NCI-H1694 treated with DMSO at 0.1 percent for 48 hours (cell line): ENCODE results near the gene GABRR2.
A peak's percentile ranks its signal among the peaks of the same experiment; 100 is the strongest.

ENCODE experiments used
- DNase-seq: peaks from one replicate; lab custom pipeline; 2025; lab: John Stamatoyannopoulos, UW

Gene GABRR2

DNA sequence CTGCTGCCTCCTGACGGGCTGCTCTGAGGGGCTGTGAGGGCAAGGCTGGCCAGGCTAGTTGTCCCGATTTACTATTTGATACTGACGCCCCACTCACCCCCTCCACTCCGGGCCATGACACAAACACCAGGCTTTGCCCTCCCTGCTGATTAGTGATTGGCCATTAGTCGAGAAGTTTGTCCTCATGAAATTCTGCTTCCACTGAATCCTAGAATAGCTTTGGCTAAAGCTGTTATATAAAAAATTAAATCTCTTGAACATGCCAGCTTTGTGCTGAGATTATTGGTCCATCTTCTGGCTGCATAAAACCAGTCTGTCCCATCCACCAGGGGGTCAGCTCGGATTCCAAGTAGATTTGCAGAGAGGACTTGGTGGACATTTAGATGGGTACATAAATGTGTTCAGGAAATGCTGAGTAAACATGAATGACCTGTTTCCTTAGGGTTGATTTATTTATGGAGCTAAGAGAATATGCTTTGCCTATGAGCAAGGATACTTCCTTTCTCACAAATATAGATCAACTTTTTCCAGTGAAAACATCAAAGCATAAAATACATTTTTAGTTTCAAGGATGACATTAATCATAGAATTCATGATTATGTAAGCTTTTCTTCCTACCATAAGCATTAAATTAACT lies at the start of gene GABRR2:
GABRR2 (minus strand) TSS at position 51 of the 637 bp plus-strand sequence. CDS start 134 bp downstream, outside the sequence.
- no peak for DNase-seq

DNA sequence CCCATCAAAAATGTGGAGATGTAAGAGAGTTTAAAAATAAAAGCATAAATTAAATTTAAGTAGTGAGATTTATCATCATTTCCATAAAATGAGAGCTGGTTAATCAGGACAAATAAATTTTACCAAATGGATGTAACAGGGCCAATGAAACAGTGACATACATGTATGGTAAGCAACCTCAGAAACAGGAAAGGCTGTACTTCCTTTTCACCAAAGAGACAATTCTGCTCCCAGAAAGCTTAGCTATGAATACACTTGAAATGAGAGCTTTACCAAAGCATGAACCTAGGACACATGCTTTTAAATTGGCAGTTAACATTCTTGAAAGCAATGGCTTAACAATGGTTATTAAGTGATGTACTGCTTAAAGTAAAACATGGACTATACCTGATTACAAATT lies 49.5 kb upstream of the GABRR2 start:
- DNase-seq = no peak

DNA sequence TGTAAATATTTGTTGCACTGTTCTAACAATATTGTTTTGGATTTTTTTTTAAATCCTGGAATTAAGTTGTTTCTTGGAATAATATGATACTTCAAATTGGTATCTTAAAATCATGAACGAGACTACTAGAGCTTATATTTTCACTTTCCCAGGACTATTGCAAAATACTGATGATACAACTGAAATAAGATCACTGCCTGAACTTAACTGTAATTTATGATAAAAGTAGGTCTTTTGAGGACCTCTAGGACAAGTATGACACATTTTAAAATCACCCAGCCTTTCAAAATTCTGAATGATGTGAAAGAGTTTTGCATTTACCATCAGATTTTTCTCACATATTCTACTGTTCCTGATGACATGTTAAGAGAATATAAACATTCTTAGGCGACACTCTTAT lies 46.1 kb upstream of the GABRR2 start:
- no peak for DNase-seq

DNA sequence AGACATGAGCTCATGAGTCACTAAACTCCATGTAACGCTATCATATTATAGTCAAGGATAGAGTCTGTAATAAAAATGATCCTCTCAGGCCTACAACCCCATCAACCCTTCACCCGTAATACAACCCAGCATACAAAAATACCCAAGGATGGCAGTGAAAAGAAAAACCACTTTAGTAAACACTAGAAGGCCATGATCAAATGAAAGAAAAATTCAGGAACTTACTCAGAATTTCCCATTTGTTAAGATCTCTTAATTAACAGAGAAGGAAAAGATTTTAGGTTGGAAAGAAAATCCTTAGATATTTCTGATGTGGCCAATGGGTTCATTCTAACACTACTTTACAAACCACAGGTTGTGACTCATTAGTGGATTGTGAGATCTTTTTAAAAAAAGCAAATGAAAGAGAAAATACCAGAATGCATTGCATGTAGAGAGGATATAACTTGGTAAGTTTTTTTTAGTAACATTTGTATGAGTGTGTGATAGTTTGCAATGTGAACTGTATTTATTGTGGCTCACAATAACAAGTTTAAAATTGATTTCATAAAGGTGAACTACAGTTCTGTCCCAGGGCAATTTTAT lies 45.4 kb upstream of the GABRR2 start:
- DNase-seq = no peak

DNA sequence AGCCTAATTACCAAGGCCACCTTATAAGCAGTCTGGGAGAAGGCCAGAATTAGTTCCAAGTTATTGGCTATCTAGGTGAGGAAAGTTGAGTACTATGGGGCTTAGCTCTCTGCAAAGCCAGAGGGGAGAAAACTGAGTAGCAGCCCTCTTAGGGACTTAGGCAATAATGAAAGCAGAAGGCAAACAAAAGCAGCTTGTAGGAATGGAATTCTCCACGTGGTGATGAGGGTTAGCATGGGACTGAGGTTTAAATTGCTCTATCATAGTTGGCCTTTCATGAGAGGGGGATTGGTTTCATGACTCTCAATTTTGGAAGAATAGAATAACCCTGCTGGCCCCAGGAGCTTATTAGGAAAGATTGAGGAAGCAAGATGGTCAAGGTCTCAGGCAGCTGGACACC lies 44.5 kb upstream of the GABRR2 start:
- no peak for DNase-seq

DNA sequence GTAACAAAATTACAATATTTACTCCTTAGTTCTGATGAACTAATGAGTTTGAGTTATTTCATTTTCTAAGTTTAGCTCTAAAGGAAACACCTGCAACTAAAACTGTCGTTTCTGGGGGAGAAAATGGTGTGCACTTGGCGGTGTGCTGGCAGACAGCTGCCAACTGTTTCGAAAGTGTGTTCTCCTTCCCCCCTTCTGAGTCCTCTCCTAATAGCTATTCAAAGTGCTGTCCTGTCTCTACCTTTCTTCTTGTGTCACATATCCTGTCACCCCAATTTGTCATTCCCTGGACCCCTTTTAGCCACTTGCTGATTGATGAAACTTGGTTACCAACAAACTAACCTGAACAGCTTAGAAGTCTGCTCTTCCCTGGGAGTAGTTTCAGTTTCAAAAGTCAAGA lies 42.3 kb upstream of the GABRR2 start:
- DNase-seq = no peak

DNA sequence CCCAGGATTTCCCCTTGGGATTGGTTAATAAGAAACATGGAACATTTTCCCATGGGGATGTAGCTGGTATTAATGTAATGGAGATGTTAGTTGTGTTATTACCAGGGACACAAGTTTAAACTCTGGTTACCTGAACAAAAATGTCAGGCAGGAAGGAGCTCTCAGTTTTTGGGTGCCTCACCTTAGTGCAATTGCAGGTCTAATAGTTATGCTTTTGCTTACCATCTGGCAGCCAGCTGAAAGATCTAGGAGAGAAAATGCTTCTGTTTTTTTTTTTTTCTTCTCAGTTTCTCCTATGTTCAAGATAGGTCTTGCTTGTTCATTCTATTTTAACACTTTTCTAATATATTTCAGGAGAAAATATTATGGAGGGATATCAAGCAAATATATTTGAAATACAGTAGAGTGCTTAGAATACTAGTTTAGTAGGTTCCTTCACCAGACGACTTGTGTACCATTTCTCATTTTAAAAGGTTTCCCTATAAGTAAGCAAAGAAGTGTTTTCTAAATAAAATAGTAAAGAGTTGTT lies 41.6 kb upstream of the GABRR2 start:
- no peak for DNase-seq

DNA sequence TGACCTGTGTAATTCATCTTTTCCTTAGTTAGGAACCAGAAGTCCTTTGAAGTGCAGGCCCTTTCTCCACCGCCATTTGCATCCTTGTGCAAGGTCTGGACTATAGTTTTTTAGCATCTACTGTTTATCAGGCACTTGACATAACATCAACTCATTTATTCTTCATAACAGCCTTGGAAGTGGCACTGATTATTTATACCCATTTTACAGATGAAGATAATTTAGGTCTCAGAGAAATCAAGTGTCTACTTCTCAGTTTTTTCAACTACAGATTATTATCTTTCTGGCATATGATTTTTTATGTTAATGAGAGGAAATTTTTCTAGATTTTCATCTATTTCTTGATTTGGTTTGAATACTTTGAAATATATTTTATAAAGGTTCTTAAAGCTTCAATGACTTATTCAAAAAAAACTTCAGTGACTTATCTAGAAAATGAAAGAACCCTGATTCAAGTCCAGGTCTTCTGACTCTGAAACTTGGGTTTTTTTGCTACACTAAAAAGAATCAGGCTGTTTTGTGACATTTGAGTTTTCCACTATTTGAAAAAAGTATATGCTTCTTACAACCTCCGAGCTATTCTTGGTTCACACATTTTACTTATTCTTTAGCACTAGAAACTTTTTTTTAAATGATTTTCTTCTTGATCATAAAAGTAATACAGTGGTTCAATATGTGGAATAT lies 40.6 kb upstream of the GABRR2 start:
- no peak for DNase-seq

DNA sequence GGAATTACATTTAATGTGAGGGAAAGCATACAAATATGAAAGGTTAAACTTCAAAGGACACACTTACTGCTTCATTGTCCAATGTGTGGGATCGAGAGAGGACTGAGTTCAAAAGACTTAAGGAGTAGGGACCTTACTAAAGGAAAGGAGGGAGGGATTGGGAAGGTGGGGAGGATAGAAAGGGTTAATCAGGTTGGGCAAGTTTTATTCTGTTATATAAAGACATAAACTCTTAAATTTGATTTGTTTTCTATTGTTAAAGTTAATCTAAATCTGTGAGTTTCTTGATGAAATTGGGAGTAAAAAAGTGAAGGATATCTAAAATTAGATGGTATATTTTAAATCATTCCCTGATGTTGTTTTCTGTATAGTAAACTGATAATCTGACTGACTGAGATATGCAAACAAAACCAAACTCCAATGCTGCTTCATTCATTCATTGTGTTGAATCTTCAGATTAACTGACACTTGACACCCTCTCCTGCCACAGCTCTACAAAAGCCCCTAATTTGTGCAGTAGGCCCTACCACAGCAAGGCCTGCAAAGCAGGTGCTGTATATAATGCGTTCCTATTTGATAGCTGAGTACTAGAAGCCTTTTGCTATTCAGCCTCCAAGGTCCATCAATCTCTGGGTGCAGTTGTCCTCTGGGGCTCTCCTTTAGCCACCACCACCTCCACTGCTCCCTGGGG lies 38.7 kb upstream of the GABRR2 start:
- DNase-seq = no peak

DNA sequence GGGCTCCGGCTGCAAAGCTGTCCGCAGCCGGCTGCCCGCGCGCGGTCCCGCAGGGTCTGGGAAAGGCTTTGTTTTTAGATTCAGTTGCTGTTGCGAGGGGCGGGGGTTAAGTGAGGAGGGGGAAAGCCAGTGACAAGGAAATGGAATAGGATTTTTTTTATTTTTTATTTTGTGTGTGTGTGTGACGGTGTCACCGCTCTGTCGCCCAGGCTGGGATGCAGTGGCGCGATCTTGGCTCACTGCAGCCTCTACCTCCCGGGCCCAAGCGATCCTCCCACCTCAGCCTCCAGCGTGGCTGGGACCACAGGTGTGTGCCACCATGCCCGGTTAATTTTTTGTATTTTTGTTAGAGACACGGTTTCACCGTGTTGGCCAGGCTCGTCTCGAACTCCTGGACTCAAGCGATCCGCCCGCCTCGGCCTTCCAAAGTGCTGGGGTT lies 38.0 kb upstream of the GABRR2 start:
- DNase-seq = no peak

DNA sequence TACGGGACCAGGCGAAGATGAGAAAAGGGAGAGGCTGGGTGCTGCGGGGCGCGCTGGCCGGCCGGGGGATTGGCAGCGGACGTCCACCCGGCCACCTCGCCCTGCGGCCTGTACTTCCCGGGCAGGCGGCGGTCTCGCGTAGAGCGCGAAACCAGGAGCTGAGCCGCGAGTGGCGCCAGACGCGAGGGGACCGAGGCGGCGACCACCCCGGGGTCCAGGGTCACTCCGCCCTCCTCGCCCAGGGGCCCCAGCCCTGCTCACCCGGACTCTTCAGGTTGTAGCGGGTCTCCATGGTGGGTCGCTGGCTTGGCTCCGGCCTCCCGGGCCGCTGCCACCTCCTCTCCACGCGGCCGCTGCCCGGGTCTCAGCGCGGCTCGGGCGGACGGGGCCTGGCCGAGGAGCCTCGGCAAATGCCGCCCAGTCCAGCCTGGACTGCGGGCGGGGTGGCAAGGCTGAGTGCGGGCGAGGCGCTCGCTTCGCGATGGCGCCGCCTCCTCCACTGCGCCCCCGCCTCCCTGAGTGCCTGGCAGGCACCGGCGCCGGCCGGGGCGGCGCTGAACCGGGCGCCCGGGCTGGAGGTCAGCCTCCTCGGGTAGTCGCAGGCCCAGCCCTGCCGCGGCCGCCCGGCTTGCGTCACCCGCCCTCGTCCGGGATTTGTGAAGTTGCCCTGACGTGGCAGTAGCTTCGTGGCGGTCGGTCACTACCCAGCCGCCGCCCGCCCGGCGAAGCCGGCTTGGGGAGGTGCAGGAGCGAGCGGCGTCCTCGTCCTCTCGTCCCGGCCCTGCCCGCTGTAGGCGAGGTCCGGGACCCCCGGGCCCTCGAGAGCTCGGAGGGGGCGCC lies 37.4 kb upstream of the GABRR2 start, which contains the start of gene UBE2J1:
UBE2J1 (minus strand) TSS at position 445 of the 840 bp plus-strand sequence; CDS start at position 292, 153 bp downstream.
- peak; percentile 32 for DNase-seq

DNA sequence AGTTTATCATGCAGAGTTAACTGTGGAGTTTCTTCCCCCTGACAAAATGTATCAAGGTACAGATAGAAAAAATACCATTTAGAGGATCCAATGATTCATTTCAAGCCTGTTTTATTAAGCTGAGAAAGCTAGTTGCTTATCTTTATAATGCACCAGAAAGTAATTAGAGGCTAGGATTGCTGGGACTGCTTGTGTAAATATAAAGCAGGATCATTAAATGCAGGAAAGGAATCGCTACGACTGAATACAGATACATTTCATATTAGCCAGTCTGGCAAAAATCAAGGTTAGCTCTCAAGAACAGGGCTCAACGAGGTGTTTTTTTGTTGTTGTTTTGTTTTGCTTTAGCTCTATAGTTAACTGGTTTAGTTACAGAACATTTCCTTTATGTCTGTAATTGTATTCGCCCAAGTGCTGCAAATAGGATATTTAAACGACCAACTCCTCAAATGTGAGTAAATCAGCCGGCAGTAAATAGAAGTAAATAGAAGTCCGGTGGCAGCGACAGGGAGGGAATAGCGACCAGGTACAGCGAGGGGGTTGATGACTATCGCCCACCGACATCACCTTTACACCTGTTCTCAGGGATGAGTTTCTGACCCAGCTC lies 36.7 kb upstream of the GABRR2 start:
- no peak for DNase-seq

DNA sequence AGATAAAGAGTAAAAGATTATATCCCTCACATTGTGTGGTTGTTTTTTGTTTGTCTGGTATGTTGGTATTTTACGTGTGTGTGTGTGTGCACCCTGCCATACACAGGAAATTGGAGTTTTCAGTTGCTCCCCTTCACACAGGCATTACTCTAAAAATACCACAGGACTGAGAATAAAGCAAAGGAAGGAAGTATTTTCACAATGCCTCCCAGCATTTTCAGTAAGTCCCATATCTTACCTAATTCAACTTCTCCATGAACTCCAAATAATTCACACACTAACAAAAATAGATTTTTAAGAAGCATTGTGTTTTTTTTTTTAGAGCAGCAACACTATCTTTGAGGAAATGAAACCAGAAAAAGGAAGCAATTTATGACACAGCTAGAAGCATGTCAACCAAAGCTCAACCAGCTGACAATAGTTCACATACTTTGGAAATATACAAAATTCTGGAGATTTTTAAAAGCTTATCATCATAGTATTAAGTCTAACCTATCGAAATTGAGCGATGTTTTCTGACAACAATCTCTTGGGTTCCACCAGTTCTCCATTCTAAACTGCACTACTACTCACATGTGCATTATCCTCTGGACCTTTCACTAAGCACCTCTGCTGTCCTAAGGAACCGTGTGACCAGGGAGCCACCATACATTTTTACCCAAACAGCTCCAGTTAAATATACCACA lies 35.3 kb upstream of the GABRR2 start:
- no peak for DNase-seq

DNA sequence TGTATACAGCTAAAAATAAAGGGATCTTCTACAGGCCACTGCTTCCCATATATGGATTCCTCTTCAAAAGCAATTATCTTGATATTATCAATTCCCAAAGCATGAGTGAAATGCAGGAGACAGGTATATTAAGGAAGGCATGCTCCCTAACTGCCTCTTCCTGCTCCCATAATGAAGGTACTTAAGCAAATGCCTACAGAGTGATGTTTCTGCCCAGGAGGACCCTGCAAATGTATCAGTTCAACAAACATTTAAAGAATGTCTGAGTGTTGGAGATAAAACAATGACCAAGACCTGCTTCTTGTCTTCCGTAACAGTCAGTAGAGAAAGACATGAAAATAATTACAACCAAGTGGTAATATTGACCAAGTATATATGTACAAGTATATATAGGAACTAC lies 33.3 kb upstream of the GABRR2 start:
- no peak for DNase-seq

DNA sequence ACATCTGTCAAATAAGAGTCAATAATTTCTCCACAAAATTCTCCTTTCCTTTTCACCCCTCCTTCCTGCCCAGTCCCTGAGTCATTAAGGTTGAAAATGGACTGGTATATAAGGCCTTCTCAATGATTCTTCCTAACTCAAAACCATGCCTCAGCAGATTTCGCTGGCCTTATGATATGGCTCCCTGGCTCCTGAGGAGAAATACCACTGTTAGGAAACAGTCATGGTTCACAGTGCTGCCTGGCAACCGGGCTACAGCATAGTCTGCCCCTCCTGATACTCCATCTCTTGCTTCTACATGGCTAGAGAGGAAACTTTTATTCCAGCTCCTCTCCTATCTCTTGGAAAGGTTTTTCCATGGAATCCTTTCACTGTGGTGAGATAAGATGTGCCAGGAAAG lies 32.7 kb upstream of the GABRR2 start:
- no peak for DNase-seq

DNA sequence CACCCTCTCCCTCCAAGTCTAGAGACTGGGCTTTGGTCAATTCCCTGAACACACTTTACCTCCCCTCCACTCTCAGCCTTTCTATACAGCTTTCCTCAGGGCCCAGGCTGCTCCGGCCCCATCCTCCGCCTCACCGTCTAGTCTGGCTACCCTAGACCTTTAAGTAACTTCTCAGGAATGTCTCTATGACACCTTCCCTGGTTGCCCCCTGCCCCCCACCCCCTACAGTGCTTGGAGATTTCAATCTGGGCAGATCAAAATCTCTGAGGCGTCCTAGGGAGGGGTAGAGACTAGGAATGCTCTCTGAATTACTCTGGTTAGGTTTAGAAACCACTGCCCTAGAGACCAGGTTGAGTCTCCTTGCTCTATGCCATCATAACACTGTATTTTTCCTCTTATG lies 31.3 kb upstream of the GABRR2 start:
- DNase-seq = no peak

DNA sequence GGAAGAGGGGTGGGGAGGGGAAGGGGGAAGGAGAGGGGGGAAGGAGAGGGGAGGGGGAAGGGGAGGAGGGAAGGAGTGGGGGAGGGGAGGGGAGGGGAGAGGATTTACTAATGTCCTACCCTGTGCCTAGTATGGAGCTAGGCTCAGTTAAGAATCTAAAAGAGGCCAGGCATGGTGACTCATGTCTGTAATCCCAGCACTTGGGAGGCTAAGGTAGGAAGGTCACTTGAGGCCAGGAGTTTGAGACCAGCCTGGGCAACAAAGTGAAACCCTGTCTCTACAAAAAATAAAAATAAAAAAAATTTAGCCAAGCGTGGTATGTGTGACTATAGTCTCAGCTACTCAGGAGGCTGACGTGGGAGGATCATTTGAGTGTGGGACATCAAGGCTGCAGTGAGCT lies 24.5 kb upstream of the GABRR2 start:
- no peak for DNase-seq

DNA sequence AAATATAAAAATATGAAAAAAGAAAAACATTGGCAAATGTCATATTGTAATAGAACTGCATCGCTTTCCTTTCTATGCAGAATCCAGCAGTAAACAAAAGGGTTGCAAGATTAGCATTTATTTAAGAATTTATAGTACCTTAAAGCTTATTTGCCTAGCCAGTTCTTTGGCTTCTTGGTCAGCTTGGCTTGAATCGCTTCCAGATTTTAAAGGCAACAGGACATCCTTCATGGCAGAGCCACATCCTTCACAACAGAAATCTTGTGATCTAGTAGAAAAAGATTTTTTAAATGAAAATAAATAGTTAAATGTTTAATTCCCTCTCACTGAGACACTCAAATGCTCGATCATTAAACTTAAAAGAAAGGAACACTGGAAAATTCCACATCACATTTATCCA lies 20.1 kb upstream of the GABRR2 start:
- no peak for DNase-seq

DNA sequence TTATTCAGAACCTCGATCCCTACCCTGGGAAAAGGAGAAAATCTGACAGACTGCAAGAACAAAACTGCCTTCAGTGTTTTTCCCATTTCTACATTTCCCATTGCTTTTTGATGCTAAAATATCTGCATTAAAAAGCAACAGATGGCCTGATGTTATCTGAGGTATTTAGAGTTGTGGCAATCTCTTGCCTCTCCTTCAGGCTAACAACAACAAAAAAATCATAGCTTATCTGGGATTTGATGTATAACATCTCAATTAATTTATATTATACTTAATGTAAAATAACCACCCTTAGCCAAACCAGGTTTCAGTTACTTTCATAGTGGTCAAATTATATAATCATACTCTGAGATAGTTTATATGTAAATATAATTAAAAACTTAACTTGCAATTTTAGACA lies 15.8 kb upstream of the GABRR2 start:
- DNase-seq = no peak

DNA sequence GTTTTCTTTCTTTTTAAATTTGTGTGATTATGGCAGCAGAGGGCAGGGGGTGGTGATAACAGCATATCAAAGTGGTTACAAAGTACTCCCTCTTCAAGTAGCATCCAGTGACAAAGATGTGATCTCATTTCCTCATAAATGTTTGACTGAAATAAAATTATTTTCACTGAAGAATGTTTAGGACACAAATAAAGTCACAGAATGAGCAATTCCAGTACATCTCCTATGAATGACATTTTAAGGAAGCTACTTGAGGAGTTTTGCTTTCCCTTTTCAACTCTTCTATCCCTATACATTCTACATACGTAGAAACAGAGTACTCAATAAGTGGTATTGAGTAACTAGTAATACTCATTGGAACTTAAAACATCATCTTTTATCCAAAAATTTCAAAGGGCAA lies 13.9 kb upstream of the GABRR2 start:
- no peak for DNase-seq

DNA sequence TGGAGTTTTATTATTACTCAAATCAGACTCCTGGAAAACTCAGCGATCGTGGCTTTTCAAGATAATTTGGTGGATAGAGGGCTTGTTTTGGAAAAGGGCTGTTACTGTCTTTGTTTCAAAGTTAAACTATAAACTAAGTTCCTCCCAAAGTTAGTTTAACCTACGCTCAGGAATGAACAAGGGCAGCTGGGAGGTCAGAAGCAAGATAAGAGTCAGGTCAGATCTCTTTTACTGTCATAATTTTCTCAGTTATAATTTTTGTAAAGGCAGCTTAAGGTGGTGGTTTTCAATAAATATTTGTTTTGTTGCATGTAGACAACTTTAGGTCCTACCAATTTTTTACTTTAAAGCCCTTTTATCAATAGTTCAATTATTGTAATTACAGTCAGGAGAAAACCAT lies 9.2 kb upstream of the GABRR2 start:
- DNase-seq = no peak
